ENCODE measurements around the gene SOX18. TPM values are rescaled to one million over a fixed set of nuclear protein-coding genes. Genes with fewer than 3 reads are reported as not detected.
A peak's percentile ranks its signal among the peaks of the same experiment; 100 is the strongest.

The SOX18 gene
- total and polyA plus RNA-seq, 2 of the 13 experiments (the other 11 are each of a cell fraction or from before 2014, with no cell fraction given): 1.6 to 1.9 TPM

DNA sequence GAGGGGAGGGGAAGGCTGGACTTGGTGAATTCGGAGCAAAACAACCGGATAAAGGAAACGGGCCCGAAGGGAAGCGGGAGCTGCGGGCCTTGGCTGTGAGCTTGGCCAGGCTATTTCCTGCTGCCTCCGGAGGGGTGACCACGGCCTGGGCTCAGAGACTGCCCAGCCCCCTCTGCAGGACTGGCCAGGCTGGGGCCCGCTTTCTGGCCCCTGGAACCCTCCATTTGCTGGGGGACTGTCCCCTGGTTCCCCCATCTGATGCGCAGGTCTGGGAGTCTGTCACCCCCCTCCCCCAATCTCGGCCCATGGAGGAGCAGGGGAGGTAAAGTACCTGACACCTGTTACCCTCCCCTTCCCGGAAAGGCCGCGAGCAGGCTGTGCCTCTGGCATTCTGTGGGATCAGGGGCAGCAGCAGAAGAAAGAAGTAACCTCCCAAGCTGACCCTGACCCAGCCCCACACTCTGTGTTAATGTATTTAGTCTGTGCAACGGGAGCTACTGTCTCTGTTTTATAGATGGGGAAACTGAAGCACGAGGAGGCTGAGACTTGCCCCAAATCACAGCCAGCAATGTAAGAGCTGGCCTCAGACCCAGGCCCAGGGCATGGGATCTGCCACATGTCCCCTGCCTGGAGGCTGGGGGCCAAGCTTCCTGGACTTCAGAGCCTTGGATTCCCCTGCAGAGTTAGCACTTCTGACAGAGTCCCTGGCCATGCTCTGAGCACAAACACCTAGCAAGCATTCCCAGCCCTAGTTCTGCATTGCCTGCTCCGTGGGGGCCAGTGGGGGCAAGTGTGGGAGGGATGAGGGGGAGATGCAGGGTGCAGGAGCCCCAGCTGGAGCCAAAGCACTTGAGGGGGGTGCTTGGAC lies 9.9 kb downstream of the SOX18 start (continued):
- peak; percentile 20; the same call in 1 of the 2 replicates for TF ChIP-seq ZNF337 (CRISPR knock-in tag; IDR thresholded peaks at IDR 0.05; ENCODE audit: borderline replicate concordance, low read depth)
- no peak for TF ChIP-seq HIVEP1 (CRISPR knock-in tag; IDR thresholded peaks at IDR 0.05)
- peak; percentile 86 for TF ChIP-seq ZBTB33 (CRISPR knock-in tag; IDR thresholded peaks at IDR 0.05)
- 0 out of 2 replicates have a peak, but pooled peaks have one; percentile 42 for TF ChIP-seq GMEB1 (CRISPR knock-in tag; IDR thresholded peaks at IDR 0.05; ENCODE audit: borderline replicate concordance)
- no peak for TF ChIP-seq RORA (CRISPR knock-in tag; IDR thresholded peaks at IDR 0.05)
- TF ChIP-seq ZNF749 (CRISPR knock-in tag; IDR thresholded peaks at IDR 0.05; ENCODE audit: borderline replicate concordance): 0 out of 2 replicates have a peak, but pooled peaks have one; percentile 68
- no peak for TF ChIP-seq AKNA (CRISPR knock-in tag; IDR thresholded peaks at IDR 0.05; ENCODE audit: borderline replicate concordance)
- TF ChIP-seq POGK (CRISPR knock-in tag; conservative IDR thresholded peaks at IDR 0.05): no peak
- no peak for TF ChIP-seq ZNF432 (CRISPR knock-in tag; IDR thresholded peaks at IDR 0.05; ENCODE audit: borderline replicate concordance)
- 0 out of 4 replicates have a peak, but pooled peaks of 1 of the 2 experiments have one; percentile 19 for TF ChIP-seq NR2F1 (CRISPR knock-in tag; IDR thresholded peaks at IDR 0.05)
- TF ChIP-seq RFX3 (CRISPR knock-in tag; IDR thresholded peaks at IDR 0.05): no peak

Data from HepG2 (cell line).